ENCODE results near the gene TMEM72.
A peak's percentile ranks its signal among the peaks of the same experiment; 100 is the strongest.

The TMEM72 gene

DNA sequence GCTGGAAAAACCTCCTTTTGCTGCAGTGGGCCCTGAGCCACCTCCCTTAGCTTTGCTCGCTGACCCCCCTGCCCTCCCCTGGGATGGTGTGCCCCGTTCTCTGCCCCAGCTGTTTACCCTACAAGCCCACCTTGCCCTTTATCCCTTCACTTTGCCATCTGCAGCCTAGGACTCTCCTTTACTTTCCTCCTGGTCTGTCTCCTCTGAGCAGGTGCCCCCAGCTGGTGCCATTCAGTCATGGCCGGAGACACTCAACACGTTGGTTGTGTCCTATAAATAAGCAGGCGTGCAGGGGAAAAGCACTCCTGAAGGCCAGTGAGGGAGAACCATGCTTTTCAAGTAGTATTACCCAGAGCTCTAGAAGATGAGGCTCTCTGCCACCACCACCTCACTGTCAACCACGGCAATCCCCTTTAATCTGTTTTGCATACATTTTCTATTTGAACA, 54.5 kb downstream of the TMEM72 start:
- H3K27me3 ChIP-seq (ENCODE audit: insufficient read depth, poor library complexity, severe bottlenecking): no peaks in the 10 kb centered on the region
- H3K27ac ChIP-seq (ENCODE audit: poor library complexity, severe bottlenecking): no peak overlapping the region
- H3K9me3 ChIP-seq (ENCODE audit: severe bottlenecking): no peaks in the 10 kb centered on the region
- no peak overlapping the region for H3K4me3 ChIP-seq (ENCODE audit: severe bottlenecking)
- no peaks in the 10 kb centered on the region for H3K36me3 ChIP-seq (ENCODE audit: low read depth)
- TF ChIP-seq, protein P1, sequence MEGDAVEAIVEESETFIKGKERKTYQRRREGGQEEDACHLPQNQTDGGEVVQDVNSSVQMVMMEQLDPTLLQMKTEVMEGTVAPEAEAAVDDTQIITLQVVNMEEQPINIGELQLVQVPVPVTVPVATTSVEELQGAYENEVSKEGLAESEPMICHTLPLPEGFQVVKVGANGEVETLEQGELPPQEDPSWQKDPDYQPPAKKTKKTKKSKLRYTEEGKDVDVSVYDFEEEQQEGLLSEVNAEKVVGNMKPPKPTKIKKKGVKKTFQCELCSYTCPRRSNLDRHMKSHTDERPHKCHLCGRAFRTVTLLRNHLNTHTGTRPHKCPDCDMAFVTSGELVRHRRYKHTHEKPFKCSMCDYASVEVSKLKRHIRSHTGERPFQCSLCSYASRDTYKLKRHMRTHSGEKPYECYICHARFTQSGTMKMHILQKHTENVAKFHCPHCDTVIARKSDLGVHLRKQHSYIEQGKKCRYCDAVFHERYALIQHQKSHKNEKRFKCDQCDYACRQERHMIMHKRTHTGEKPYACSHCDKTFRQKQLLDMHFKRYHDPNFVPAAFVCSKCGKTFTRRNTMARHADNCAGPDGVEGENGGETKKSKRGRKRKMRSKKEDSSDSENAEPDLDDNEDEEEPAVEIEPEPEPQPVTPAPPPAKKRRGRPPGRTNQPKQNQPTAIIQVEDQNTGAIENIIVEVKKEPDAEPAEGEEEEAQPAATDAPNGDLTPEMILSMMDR (IDR thresholded peaks at IDR 0.05; ENCODE audit: poor library complexity, severe bottlenecking): no peak
- no peak for DNase-seq (ENCODE audit: low spot score)
- no peaks in the 10 kb centered on the region for H3K4me1 ChIP-seq (ENCODE audit: insufficient read depth, poor library complexity, severe bottlenecking)
- no peak for ATAC-seq (ENCODE audit: low read depth)

DNA sequence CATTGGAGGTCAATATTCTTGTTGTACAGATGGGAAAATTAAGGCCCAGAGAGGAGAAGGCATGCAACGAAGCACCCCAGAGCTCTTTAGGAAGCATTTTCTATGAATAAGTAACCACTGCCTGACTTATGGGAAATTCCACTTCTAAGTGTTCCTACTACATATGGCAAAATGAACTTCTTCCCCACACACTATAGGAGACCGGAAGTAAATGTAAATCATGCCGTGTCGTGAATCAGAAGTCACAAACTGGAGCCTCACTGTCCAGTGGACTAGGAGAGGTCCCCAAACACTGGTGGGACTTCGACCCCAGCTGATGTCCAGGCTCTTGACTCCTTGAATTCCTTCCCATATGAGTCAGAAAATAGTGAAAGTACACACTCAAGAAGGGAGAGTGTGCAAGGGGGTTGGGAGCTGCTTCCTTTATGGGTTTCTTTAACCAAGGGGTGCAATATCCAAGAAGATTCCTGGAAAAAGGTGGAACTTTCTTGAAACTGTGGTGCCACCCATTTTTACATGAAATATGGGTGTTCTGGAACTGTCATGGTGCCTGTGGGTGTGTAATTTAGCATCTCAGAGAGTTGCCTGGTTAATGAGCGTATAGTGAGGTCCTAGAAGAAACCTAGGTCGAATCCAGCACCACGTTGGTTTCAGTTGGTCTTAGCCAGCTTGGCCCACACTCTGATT, 55.1 kb downstream of the TMEM72 start:
- Histone ChIP-seq H3K4me3 (ENCODE audit: severe bottlenecking) (no peak overlapping the region), H3K4me1 (ENCODE audit: insufficient read depth, poor library complexity, severe bottlenecking) (no peaks in the 10 kb centered on the region), H3K27ac (ENCODE audit: poor library complexity, severe bottlenecking) (no peak overlapping the region), H3K36me3 (ENCODE audit: low read depth) (no peaks in the 10 kb centered on the region), H3K27me3 (ENCODE audit: insufficient read depth, poor library complexity, severe bottlenecking) (no peaks in the 10 kb centered on the region), H3K9me3 (ENCODE audit: severe bottlenecking) (no peaks in the 10 kb centered on the region)
- TF ChIP-seq, protein P1 (IDR thresholded peaks at IDR 0.05; ENCODE audit: poor library complexity, severe bottlenecking): no peak
- DNase-seq (ENCODE audit: low spot score) (no peak), ATAC-seq (ENCODE audit: low read depth) (no peak)

DNA sequence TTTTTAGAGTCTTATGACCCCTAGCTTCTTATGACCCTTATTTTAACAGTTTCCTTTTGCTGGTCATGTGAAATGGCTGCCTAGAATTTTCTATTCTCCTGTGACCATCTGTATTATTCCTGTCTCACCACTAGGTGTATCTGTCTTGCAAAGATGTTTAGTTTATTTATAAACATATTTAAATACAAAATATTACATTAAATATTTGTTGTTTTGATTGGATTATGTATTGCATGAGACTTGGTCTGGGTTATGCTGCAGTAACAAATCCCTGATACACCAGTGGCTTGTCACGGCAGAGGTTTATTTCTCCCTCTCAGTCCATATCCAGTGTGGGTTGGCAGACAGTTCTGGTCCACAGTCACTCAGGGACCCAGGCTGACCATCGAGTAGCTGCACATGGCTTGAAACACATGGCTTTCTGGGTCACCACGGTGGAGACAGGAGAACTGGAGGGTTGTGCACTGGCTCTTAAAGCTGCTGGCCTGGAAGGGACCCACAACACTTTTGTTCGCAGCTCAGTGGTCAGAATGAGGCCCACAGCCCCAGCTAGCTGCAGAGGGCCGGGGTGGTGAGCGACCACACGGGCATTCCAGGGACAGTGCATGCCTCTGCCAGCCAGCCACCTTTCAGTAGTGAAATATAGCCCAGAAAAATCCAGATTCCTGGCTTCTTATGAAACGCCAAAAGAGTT, 55.8 kb downstream of the TMEM72 start:
- no peak overlapping the region for H3K4me3 ChIP-seq (ENCODE audit: severe bottlenecking)
- H3K27ac ChIP-seq (ENCODE audit: poor library complexity, severe bottlenecking): no peak overlapping the region
- TF ChIP-seq, protein P1 (IDR thresholded peaks at IDR 0.05; ENCODE audit: poor library complexity, severe bottlenecking): peak; percentile 27
- H3K36me3 ChIP-seq (ENCODE audit: low read depth): no peaks in the 10 kb centered on the region
- DNase-seq (ENCODE audit: low spot score) (no peak), ATAC-seq (ENCODE audit: low read depth) (no peak)
- H3K27me3 ChIP-seq (ENCODE audit: insufficient read depth, poor library complexity, severe bottlenecking): no peaks in the 10 kb centered on the region
- H3K4me1 ChIP-seq (ENCODE audit: insufficient read depth, poor library complexity, severe bottlenecking): no peaks in the 10 kb centered on the region
- no peaks in the 10 kb centered on the region for H3K9me3 ChIP-seq (ENCODE audit: severe bottlenecking)

DNA sequence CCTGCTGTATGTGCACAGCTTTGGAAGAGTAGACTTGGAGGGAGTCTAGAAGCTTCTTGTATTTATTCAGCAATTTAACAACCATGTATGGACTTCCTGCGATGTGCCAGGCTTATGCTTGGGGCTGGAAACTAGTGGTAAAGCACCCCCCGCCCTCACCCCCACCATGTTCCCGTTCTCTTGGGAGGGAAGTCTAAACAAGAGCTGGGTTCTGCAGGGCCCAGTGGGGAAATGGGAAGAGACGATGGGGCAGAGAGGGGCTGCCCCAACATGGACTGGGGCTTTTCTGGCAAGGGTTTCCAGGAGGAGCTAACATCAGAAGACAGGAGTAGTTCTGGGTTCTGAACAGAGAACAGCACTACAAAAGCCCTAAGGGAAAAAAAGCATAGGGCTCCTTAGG, 56.5 kb downstream of the TMEM72 start:
- Histone ChIP-seq H3K4me3 (ENCODE audit: severe bottlenecking) (no peak overlapping the region), H3K27me3 (ENCODE audit: insufficient read depth, poor library complexity, severe bottlenecking) (no peaks in the 10 kb centered on the region), H3K4me1 (ENCODE audit: insufficient read depth, poor library complexity, severe bottlenecking) (no peaks in the 10 kb centered on the region), H3K36me3 (ENCODE audit: low read depth) (no peaks in the 10 kb centered on the region), H3K27ac (ENCODE audit: poor library complexity, severe bottlenecking) (no peak overlapping the region), H3K9me3 (ENCODE audit: severe bottlenecking) (no peaks in the 10 kb centered on the region)
- ATAC-seq (ENCODE audit: low read depth) (no peak), DNase-seq (ENCODE audit: low spot score) (no peak)
- TF ChIP-seq, protein P1 (IDR thresholded peaks at IDR 0.05; ENCODE audit: poor library complexity, severe bottlenecking): no peak

DNA sequence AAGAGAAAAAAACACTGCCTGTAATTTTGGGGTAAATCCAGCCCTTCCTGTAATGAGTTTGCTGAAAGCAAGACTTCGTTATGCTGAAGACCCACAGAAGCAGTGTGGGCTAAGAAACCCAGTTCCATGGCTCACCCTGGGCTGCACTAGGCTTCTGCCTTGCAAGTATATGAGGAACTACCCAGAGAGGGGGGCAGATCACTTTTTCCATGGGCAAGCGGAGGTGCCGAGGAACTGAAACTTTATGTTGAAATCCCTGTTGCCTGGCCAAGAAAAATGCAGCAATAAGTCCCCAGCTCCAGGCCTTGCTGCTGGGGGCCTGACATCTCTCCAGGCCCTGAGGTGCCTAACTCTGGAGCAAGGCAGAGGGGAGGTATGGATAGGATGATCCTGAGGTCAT, 57.0 kb downstream of the TMEM72 start:
- Histone ChIP-seq H3K36me3 (ENCODE audit: low read depth) (no peaks in the 10 kb centered on the region), H3K27me3 (ENCODE audit: insufficient read depth, poor library complexity, severe bottlenecking) (no peaks in the 10 kb centered on the region), H3K27ac (ENCODE audit: poor library complexity, severe bottlenecking) (no peak overlapping the region), H3K9me3 (ENCODE audit: severe bottlenecking) (no peaks in the 10 kb centered on the region), H3K4me3 (ENCODE audit: severe bottlenecking) (no peak overlapping the region), H3K4me1 (ENCODE audit: insufficient read depth, poor library complexity, severe bottlenecking) (no peaks in the 10 kb centered on the region)
- TF ChIP-seq, protein P1 (IDR thresholded peaks at IDR 0.05; ENCODE audit: poor library complexity, severe bottlenecking): no peak
- no peak for DNase-seq (ENCODE audit: low spot score)
- no peak for ATAC-seq (ENCODE audit: low read depth)
